ENCODE data around the gene KCNJ12.
"Not testable (repeated sequence)": the region's sequence is repeated elsewhere in the genome, so short reads cannot be mapped to it uniquely, and the experiment has no call there.

- TF ChIP-seq POLR2A (IDR thresholded peaks at IDR 0.05); CTCF (IDR thresholded peaks at IDR 0.05 in 4 of 5, conservative IDR thresholded peaks at IDR 0.05 in 1 of 5): not testable (repeated sequence)
These were observed 80.3 kb downstream of the KCNJ12 start for GRCh38 chr17:21456449-21456848.

Measured in gastrocnemius medialis (tissue), 4 donors.